ENCODE results near the gene EMC10.

GRCh38 chr19:50512999-50513745 lies 36.9 kb downstream of the EMC10 start:
- TF ChIP-seq CTCF (IDR thresholded peaks at IDR 0.05) = no peak
- no peak for TF ChIP-seq POLR2AphosphoS5 (IDR thresholded peaks at IDR 0.05)
- TF ChIP-seq POLR2A (IDR thresholded peaks at IDR 0.05) = no peak

All from stomach (tissue), 4 donors.